Measurements from ENCODE around the gene QKI. TPM values are rescaled to one million over a fixed set of nuclear protein-coding genes. Genes with fewer than 3 reads are reported as not detected.
A peak's percentile ranks its signal among the peaks of the same experiment; 100 is the strongest.
"Not testable (repeated sequence)": the region's sequence is repeated elsewhere in the genome, so short reads cannot be mapped to it uniquely, and the experiment has no call there.

The QKI gene
- polyA plus RNA-seq, 1 donor, result 225 TPM

DNA sequence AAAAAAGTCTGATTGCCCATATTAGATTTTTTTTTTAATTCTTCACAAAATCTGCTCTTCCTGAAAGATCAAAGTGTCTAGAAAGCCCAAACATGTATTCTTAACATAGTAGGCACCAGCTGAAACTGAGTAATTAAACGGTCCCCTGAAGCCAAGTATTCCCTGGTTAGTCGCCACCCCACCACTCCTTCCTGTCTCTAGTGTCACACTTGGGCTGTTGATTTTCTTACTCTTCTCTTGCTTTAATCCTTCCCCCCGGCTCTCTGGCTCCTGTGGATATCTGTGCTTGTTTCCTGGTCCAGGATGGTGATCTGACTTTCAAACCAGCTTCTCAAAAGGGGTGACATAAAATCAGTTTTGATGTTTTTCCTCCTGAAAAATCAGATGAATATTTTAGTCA, 162.9 kb downstream of the QKI start:
- no peak for DNase-seq

DNA sequence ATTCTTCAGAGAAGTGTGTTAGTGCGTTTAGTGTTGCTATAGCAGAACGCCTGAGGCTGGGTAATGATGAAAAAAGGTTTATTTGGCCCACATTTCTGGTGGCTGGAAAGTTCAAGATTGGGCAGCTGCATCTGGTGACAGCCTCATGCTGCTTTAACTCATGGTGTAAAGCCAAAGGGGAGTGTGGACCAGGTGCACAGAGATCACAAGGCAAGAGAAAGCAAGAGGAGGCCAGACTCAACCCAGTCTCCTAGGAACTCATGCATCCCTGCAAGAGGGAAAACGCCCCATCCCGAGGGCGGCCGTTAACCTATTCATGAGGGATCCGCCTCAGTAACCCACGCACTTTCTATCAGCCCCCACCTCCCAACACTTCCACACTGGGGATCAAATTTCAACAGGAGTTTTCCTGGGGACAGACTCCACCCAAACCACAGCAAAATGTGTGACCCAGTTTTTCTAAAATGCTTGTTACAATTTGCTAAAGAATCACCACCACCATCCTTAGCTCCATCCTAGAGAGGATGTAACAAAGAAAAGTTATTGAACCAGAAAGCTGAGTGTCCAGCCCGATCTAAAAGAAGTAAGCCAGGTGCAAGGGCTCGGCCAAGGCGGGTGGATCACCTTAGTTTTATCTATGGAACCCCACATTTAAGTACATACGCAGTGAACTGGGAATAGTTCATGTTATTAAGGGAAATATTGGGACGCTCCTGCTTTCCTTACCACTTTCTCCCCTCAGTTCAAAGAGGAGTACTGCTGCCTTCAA, 164.8 kb downstream of the QKI start:
- DNase-seq, result peak; percentile 17

DNA sequence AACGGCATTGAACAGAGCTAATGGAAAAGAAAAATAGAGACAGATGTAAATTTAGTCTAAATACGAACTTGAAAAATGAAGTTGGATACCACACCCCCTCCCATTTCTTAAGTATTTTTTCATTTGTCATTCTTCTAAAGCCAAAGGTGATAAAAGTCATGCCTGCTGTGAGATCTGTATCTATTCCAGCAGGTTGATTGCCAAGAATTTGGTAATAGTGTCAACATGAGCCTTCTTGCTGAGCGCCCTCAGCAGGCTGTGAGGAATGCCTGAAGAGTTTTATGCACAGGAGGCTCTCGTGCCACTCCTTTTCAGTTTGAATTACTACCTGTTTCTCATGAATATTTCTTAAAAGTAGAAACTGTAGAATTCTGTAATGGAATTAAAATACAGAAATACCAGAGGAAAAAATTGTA, 165.4 kb downstream of the QKI start:
- no peak for DNase-seq

DNA sequence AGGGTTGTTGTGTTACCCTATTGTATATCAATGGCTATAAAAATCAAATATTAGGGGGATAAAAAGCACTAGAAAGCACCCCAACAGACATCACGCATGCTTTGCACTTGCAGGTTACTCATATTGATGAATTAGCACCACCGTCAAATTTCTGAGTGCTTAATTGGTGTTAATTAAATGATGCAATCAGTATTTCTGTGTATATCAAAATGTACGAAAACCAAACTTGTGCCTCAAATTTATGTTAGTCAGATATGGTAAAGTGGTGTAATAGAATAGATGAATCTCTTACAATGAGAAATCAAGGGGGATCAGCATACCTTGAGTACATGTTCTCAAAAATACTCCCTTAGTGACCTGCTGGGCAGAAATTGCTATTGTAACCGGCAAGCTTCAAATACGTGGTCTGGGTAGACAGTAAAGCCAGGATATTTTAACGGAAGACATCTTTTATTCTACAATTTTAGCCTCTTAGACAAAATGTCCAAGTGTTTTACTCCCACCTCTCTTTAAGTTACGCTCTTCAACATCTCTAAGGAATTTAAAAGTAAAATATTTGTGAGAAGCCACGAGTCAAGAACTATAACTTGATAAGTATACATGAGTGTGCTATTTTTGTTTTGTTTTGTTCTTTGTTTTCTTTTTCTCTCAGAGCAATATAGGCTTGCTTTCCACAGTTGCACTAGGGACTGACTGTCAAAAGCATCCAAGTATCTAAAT, 166.0 kb downstream of the QKI start:
- no peak for DNase-seq

DNA sequence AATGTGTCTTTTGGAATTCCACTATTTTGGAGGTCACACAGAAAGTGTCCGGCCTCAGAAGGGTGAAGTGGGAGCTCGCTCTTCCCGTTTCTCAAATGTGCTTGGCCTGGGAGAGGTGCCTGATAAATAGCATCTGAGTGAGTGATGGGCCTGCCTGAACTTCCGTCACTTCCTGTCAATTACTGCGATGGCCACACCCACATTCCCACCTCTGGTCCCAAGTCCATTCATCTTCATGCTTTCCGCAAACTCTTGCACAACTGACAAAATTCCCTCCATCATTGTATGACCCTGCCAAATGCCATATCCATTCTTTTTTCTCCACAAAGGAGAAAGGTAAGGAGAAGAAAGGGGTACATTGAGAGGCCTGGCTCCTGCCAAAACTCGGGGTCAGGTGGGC, 169.0 kb downstream of the QKI start:
- no peak for DNase-seq

DNA sequence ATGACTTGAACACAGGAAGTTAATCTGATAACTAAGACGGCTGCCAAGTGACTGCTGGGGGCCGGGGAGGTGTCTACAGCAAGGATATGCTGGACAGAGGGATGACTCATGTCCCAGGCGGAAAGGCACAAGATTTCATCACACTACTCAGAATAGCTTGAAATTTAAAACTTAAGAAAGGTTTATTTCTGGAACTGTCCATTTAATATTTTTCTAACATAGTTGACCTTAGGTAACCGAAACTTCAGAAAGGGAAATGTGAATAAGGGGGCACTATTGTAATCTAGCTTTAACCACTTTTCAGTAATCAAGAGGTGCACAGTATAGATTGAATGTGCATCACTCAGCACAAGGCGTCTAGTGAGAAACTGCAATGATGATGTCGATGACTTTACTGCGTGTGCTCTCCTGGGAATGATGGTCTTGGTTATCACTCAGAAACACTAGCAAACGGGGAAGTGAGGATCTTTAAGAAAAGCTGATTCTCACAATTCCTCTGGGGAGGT, 171.5 kb downstream of the QKI start:
- DNase-seq, result no peak

DNA sequence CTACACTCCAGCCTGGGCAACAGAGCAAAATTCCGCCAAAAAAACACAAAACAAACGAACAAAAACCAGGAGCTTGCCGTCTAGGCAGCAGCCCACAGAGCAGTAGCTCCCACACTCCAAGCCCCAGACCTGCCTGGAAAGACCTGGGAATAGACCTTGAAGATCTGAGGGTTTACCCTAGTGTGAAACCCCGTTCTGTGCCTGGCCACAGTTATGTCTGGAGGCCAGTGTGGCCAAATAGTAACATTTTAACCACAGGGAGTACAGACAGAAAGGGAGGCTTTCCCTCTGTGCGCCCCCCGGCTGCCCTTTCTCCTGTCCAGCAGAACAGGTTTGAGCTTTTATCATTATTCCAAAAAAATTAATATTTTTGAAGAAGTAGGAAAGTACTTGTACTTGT, 172.4 kb downstream of the QKI start:
- no peak for DNase-seq

DNA sequence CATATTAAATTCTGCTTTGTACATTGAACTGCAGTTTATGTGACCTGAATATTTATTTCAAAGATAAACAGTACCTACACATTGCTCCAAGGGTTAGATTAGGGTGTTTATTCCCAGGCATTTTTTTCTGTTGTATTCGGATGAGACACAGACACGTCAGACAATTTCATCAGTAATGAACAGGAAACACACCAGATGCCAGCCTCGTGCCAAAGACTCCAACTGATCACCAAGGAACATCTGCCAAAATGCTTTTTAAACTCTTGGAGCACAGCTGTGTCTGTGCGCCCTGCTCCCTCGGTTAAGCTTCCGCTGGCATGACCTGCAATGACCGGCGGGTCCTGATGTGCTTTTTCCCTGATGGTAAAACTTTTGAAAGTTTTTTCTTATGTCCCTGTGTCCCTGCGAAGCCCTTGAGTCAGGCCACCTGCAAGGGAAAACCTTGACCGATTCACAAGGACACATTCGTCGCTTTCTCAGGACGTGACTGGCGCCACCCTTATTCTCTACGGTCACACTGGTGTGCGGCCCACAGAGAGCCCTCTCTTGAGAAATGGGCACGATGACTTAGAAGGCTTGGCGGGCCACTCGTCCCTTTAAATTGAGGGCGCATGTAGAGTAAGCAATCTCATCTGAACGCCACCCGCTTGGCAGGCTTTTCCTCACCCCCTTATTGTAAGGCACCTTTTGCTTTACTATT, 173.9 kb downstream of the QKI start:
- DNase-seq, result no peak

DNA sequence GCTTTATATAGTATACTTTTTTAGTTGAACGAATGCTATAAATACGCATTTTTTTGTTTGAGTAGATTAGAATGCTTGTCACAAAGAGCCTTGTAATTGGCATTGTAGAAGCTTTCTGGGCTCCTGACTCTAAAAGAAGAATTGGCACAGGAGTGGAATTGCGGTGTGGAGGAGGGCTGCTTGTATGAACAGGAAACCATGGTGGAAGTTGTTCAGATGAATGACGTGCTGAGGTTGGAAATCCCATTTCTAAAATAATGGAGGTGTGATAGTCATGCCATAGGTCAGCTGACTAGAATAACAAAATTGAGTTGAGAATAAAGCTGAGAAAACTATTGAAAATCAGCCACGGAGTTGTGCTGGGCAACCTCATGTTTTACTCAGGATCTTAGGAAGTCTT, 174.9 kb downstream of the QKI start:
- DNase-seq, result no peak

DNA sequence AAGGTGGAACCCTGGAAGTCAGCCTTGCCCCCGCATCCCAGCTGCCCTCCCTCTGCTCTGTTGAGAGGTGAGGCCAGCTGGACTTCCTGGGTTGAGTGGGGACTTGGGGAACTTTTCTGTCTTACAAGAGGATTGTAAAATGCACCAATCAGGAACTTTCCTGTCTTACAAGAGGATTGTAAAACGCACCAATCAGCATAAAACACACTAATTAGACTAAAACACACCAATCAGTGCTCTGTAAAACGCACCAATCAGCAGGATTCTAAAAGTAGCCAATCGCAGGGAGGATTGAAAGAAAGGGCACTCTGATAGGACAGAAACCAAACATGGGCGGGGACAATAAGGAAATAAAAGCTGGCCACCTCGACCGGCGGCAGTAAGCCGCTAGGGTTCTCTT, 175.6 kb downstream of the QKI start:
- DNase-seq, result not testable (repeated sequence)

DNA sequence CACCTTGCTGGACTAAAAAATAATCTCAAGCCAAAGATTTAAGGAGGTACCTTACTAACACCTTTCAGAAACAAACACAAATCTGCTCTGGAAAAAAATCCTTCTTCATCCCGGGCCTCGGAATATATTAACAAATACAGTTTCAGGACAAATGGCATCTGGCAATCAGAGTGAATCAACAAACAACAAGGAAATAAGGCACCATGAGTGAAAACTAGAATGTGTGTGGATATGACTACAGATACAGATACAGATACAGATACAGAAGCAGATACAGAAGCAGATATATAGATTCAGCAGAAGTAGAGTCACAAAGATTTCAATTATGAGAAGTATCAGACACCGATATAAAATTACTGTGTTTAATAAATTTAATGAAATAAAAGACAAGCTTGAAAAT, 178.4 kb downstream of the QKI start:
- no peak for DNase-seq

DNA sequence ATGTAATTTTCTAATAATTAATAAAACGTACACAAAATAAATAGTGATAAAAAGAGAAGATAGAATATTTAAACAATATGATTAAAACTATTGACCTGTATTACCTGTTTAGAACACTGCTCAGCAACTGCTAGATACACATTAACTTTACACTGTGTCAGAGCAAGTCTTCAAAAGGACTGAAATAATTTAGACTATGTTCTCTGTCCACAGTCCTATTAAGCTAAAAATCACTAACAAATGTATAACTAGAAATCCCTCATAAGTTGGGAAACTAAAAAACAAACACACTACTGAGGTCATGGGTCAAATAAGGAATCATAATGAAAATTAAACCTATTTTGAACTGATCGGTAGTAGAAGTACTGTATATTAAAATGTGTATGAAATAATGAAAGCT, 181.7 kb downstream of the QKI start:
- no peak for DNase-seq

DNA sequence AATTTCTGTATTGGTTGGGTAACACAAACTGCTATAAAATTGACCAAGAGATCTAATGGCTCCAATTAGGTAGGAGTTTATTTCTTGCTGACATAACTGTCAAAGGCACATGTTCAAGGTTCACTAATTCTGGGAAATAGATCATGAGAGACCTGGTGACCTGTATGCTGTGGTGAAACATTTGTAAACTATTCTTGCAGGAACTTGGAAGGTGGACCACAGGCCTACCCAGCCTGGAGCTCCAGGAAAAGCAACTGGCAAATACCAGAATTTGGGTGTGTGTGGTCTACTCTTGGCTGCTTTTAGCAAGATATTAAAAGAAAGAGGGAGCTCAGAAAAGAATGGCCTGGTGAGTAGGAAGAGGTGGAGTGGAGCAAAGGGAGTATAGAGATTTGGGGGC, 184.6 kb downstream of the QKI start:
- DNase-seq, result no peak

DNA sequence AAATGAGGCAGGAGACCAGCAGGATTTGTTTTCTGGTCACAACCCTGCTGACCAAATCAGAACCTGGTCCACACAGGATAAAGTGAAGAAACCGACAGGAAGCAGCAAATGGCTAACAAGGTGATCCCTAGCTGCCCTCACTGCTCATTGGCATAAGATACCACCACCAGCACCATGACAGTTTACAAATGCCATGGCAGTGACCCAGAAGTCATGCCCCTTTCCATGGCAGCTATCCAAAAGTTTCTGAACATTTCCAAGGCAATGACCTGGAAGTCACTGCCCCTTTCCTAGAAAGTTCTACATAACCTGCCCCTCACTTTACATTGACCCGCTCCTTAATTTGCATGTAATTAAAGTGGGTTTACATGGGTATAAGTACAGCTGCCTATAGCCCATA, 185.2 kb downstream of the QKI start:
- no peak for DNase-seq

DNA sequence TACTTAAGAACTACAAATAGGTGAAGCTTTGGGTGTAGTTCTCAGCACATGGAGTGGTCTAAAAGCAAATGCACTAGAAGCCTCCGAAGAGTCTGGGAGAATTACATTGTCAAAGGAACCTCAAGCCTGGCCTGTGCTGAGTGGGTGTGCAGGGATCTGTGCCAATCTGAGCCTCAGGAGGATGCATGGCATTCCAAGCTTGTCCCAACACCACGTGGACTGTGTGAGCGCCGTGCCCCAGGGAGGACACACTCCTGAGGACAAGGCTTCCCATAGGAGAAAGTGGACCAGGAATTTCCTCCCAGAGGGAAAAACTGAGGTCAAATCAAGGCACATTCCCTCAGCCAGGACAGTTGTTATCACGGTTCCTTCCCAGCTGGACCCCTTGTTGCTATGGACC, 185.8 kb downstream of the QKI start:
- DNase-seq, result no peak

DNA sequence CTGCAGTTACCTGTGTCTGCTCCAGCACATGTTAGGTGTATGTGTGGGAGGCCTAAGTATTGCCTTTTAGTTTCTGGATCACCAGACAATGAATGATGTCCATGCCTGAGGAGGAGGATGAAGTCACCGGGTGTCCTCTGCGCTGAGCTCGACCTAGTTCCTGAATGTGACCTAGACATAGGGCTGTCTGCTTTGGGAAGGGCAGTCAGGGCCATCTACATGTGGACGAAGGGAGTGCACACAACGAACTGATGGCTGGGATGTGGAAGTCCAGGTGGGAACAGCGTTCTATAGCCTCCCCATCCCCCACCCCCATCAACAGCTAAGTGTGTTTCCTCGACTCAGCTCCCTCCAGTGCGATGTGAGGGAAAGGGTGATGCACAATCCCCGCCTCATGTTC, 186.3 kb downstream of the QKI start:
- DNase-seq, result no peak

DNA sequence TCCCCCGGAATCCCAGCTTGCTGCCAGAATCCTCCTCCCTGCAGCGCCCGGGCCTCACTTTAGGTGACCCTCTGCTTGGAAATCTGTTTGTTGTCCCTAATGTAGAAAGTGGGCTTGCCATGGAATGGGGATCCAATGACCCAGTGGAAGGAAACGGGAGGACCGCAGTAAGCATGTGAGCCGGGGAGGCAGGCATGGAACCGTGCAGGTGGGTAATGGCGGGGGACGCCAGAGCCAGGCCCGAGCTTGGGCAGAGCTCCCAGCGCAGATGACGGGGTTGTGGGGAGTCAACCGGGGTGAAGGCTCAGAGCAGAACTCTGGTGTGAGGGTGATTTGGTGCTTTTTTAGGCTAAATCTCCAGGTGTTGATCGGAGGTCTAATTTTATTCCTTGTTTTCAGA, 188.3 kb downstream of the QKI start:
- no peak for DNase-seq

DNA sequence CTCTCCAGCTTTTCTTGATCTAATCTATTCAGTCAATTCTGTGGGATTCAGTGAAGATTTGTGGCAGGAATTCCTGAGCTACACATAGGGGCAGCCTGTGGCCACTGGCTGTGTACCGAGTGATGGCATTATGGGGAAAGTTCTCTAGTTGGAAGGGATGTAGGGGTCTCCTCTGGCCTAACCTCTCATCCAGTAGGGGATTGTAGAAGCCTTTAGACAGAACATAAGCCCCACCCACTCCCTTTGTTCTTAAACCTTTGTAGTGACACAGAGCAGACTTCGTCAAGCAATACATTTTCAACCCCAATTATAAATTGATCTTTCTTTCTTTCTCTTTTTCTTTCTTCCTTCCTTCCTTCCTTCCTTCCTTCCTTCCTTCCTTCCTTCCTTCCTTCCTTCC, 188.9 kb downstream of the QKI start:
- no peak for DNase-seq

DNA sequence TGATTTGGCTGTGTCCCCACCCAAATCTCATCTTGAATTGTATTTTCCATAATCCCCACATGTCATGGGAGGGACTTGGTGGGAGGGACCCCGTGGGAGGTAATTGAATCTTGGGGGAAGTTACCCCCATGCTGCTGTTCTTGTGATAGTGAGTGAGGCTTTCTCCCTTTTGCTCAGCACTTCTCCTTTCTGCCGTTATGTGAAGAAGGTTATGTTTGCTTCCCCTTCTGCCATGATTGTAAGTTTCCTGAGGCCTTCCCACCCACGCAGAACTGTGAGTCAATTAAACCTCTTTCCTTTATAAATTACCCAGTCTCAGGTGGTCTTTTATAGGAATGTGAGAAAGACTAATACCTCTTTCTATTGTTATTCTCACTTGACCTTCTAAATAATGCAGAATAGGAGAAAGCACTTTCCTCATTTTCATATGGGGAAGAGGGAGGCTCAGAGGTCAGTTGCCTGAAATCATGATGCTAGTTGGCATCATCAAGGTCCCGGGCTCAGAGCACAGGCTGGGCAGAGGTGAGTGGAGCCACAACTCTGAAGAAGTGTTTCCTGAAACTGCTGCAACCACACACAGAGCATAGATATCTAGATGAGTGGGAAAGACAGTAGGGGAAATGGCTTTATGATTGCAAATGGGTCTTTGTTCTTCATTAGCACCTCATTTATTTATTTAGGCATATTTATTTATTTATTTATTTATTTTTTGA, 191.0 kb downstream of the QKI start:
- DNase-seq, result no peak

DNA sequence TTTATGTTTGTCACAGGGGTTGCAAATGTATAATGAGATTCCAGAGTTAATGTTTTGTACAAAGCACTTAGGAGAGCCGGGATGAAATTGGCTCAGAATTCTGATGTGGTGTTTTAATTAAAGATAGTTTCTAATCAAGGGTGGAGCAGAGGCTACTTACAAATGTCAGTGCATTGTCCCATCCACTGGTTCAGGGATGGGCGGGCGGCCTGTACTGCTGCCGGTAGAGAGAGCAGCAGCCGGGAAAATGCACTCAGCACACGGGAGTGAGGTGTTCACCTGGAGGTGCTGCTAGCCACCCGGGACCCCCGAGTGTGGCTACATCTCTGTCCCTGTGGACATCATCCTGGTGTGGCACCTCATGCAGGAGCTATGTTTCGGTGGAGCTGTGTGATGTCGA, 193.3 kb downstream of the QKI start:
- no peak for DNase-seq

DNA sequence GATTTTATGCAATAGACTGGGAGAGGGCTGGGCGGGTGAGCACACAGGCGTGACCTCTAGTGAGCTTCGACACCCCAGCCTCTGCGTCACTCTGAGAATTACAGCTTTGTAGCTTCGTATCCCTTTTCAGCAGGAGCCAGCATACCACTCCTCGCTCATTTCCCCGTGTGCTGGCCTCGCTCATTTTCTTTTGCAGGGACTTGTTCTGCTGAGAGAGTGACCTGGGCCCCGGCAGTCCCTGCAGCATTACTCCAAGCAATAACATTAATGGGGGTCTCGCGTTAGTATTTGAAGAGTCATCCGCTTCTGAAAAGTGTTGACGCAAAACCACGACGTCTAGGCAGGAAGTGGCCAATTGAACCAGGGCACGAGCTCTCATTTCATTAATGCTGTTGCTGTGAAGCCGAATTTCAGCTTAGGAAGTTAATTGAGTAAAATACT, 193.7 kb downstream of the QKI start:
- DNase-seq, result peak; percentile 35

DNA sequence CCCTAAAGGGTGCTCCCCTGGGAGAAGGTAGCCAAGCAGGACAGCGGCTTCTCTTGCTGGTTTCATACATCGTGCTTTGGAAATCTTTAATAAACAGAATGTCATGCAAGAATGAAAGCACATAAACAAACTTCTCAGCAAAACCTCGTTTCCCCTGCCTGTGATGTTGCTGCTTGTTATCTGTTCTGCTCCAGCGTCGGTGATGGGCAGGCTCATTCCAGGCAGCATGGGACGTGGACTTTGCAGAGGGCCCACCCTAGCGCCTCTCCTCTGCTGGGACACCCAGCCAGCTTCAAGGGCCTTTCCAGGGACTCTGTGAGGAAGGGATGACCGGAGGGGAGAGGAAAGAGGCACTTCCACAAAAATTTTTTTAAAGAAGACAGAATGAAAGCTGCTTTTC, 197.7 kb downstream of the QKI start:
- DNase-seq, result no peak
